A673 (cell line): ENCODE results near the gene DMPK. TPM values are rescaled to one million over a fixed set of nuclear protein-coding genes. Genes with fewer than 3 reads are reported as not detected.

Experiments used
- BruUV-seq: library from RNA; stranded (reverse); fragments of 400-500 nt; replicated peaks from 2 replicates; lab custom pipeline; 2021; lab: Mats Ljungman, UMichigan
- CTCF ChIA-PET: fragments of 300-600 bp; sonication (Branson Sonifier 250); formaldehyde crosslinking; loops from one replicate; lab custom pipeline; 2022; ENCODE audit warnings: antibody characterized with exemption; lab: Charles Lee
- POLR2A ChIA-PET: fragments of 300-600 bp; sonication (Branson Sonifier 250); formaldehyde crosslinking; loops from one replicate; lab custom pipeline; 2022; ENCODE audit warnings: antibody characterized with exemption; ENCODE audit not compliant: low non-redundant PET; lab: Charles Lee
- DNase-seq: peaks from one replicate; pipeline ENCODE4 v3.0.0-alpha.2; 2015; ENCODE audit warnings: low spot score
- H3K27ac ChIP-seq: fragments of 200-600 bp; sonication (generic); 2 replicates; pipeline ENCODE4 v1.5.1; 2016; ENCODE audit warnings: mixed run types, low read depth, mild to moderate bottlenecking, mixed read lengths, antibody characterized with exemption, low read length; ENCODE audit not compliant: poor library complexity, severe bottlenecking
- H3K27me3 ChIP-seq: fragments of 200-600 bp; sonication (generic); replicated peaks from 2 replicates; pipeline ENCODE4 v1.6.1; 2017; ENCODE audit warnings: mixed run types, low read depth, mild to moderate bottlenecking, mixed read lengths, antibody characterized with exemption, low read length; ENCODE audit not compliant: insufficient read depth, poor library complexity
- H3K36me3 ChIP-seq: fragments of 200-600 bp; sonication (generic); 2 replicates; pipeline ENCODE4 v1.6.1; 2016; ENCODE audit warnings: mixed run types, mild to moderate bottlenecking, mixed read lengths, antibody characterized with exemption, low read length; ENCODE audit not compliant: insufficient read depth, poor library complexity, severe bottlenecking
- H3K4me1 ChIP-seq: fragments of 200-600 bp; sonication (generic); 2 replicates; pipeline ENCODE4 v1.6.1; 2017; ENCODE audit warnings: mixed run types, mild to moderate bottlenecking, mixed read lengths, antibody characterized with exemption, low read length; ENCODE audit not compliant: insufficient read depth, poor library complexity, severe bottlenecking
- H3K4me3 ChIP-seq: fragments of 200-600 bp; sonication (generic); 2 replicates; pipeline ENCODE4 v1.5.1; 2016; ENCODE audit warnings: low read depth, mixed run types, mild to moderate bottlenecking, mixed read lengths, low read length; ENCODE audit not compliant: poor library complexity, severe bottlenecking
- H3K9me3 ChIP-seq: fragments of 200-600 bp; sonication (generic); 2 replicates; pipeline ENCODE4 v1.6.1; 2016; ENCODE audit warnings: mixed run types, low read depth, mild to moderate bottlenecking, mixed read lengths, antibody characterized with exemption, low read length; ENCODE audit not compliant: poor library complexity, severe bottlenecking
- EZH2 ChIP-seq: fragments of 200-600 bp; sonication (generic); IDR thresholded peaks from 2 replicates; pipeline ENCODE4 v1.6.1; 2017; ENCODE audit warnings: borderline replicate concordance, low read depth, mild to moderate bottlenecking, mixed read lengths, antibody characterized with exemption, low read length; ENCODE audit not compliant: poor library complexity, severe bottlenecking
- intact Hi-C: fragments of 100-400 bp; cut with micrococcal nuclease; formaldehyde crosslinking; loops from one replicate; pipeline ENCODE4 v1.10.0; 2022; ENCODE audit not compliant: unreplicated experiment
- total RNA-seq: library from RNA; stranded (reverse); gene quantifications from 2 replicates; pipeline ENCODE4 v1.2.3, GENCODE V29; 2021
- TF ChIP-seq, protein P1 (sequence below): fragments of 300-800, 200-600 bp; sonication (generic); conservative IDR thresholded peaks from 2 replicates; pipeline ENCODE4 v1.5.1; 2017; ENCODE audit warnings: low read depth, mild to moderate bottlenecking, antibody characterized with exemption, low read length, moderate library complexity, mixed read lengths

DMPK gene
- total RNA-seq, 1 experiment from 2014 or later, result 82.0 TPM

DNA sequence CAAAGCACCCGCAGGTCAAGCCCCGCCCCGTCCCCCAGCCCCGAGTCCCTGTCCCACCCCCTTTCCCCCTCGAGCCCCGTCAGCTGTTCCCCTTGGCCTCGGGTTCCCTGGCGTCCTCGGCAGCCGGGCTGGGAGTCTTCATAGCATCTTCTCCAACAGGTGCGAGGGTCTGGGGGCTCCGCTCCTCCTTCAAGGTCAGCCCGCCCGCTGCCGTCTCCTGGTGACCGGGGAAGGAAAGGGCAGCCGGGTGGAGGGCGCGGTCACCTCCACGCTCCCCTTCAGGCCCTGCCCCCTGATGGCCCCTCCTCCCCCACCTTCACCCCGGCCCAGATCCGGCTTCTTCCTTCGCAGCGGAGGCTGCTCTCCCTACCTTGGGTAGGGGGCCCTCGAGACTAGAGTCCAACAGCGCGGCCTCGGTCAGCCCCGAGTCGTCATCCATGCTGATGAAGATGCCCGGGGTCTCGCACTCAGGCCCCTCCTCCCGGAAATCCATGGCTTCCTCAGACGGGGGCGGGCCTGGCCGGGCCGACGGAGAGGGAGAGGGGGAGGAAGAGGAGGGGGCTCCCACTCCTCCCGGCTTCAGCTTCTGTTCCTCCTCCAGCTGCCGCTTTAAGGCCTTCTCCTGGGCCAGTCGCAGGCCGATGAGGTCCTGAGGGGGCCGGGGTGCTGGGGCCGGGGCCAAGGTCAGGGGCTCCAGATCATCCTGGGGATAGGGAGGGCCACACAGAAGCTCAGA lies 33.4 kb upstream of the DMPK start:
- no peaks in the 10 kb centered on the region for H3K27me3 ChIP-seq
- no peaks in the 10 kb centered on the region for H3K9me3 ChIP-seq
- H3K27ac ChIP-seq, result no peak overlapping the region
- TF ChIP-seq, protein P1, sequence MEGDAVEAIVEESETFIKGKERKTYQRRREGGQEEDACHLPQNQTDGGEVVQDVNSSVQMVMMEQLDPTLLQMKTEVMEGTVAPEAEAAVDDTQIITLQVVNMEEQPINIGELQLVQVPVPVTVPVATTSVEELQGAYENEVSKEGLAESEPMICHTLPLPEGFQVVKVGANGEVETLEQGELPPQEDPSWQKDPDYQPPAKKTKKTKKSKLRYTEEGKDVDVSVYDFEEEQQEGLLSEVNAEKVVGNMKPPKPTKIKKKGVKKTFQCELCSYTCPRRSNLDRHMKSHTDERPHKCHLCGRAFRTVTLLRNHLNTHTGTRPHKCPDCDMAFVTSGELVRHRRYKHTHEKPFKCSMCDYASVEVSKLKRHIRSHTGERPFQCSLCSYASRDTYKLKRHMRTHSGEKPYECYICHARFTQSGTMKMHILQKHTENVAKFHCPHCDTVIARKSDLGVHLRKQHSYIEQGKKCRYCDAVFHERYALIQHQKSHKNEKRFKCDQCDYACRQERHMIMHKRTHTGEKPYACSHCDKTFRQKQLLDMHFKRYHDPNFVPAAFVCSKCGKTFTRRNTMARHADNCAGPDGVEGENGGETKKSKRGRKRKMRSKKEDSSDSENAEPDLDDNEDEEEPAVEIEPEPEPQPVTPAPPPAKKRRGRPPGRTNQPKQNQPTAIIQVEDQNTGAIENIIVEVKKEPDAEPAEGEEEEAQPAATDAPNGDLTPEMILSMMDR, result no peak
- no peak for TF ChIP-seq EZH2
- DNase-seq, result no peak
- H3K4me3 ChIP-seq, result no peak overlapping the region
- CTCF ChIA-PET, result no interaction called here
- POLR2A ChIA-PET, result no interaction called here
- H3K36me3 ChIP-seq, result peaks cover 4% of the 10 kb centered on the region
- BruUV-seq, result no TSS peak
- intact Hi-C loops, result no loop called here
- H3K4me1 ChIP-seq, result no peaks in the 10 kb centered on the region

DNA sequence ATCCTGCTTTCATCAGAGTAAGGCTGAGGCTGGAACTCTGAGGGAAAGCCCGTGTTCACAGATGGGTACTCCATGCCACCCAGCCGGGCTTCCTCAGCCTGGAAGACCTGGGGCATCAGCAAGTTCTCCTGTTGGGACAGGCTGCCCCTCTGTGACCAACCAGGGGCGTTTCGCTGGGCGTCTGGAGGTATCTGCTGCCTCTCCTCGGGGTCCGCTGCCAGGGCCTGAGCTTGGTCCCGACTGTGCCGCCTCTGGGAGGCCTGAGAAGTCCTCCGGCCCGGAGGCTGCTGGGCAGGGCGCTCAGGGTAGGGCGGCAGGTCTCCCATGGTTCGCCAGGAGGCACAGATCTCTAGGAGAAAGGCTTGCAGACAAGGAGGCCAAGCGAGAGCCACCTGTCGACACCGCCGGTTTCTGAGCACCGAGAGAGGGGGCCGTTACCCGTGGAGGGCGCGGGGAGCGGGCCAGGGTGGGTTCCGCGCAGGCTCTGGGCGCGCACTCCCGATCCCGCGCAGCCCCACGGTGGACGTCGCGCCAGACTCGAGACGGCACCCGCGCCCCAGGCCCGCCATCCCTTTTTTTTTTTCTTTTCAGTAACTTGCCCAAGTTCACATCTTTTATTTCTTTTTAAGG lies 32.7 kb upstream of the DMPK start, which contains the start of gene RSPH6A:
TSS of gene RSPH6A (minus strand) at position 458 of the 630 bp plus-strand sequence. CDS start at position 326, 132 bp downstream.
- Histone ChIP-seq H3K36me3 (peaks cover 2% of the 10 kb centered on the region), H3K27me3 (no peaks in the 10 kb centered on the region), H3K27ac (no peak within 1 kb of the TSS), H3K9me3 (no peaks in the 10 kb centered on the region), H3K4me3 (no peak within 1 kb of the TSS), H3K4me1 (peaks cover 4% of the 10 kb centered on the region)
- POLR2A ChIA-PET, result no interaction called here
- BruUV-seq, result no TSS peak
- no peak for DNase-seq
- TF ChIP-seq, protein P1, result no peak
- TF ChIP-seq EZH2, result no peak
- intact Hi-C loops, result no loop called here
- CTCF ChIA-PET, result interaction anchor here (1.0 kb wide), 1 partner anchor 262 kb away, joined by 3 read pairs; no protein-coding TSS in a partner anchor

DNA sequence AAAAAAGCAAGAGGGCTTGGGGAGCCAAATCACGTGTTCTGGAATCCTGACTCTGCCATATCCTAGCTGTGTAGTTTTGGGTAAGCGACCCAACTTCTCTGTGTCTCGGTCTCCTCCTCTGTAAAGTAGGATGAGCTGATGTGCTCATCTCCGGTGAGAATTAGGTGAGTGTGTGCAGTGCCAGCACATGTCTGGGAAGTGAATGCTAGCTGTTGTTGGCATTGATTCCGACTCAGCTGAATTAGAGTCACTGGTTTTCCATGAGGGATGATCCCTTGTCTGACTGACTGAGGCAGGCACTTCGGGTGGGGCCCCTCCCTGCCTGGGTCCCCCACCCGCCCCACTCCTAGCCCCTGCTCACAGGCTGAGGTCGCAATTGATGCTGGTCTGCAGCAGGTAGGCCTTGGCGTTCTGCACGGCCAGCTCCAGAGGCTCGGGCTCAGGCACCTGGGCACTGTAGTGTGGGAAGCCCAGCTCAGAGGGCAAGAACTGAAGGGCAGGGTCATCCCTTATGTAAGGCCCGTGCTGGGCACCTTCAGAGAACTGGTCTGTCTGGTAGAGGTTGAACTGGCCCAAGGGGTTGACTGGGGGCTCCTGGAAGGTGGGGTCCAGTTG lies 32.0 kb upstream of the DMPK start:
- Histone ChIP-seq H3K9me3 (no peaks in the 10 kb centered on the region), H3K27ac (no peak overlapping the region), H3K27me3 (no peaks in the 10 kb centered on the region), H3K36me3 (no peaks in the 10 kb centered on the region), H3K4me3 (no peak overlapping the region), H3K4me1 (peaks cover 9% of the 10 kb centered on the region)
- TF ChIP-seq EZH2, result no peak
- TF ChIP-seq, protein P1, result no peak
- intact Hi-C loops, result no loop called here
- DNase-seq, result no peak
- CTCF ChIA-PET, result interaction anchor here (0.9 to 1.1 kb wide), 3 partner anchors 10 to 263 kb away, joined by 3 to 4 read pairs (median 4); no protein-coding TSS in a partner anchor
- POLR2A ChIA-PET, result interaction anchor here (0.6 kb wide), 1 partner anchor 19 kb away, joined by 4 read pairs; no protein-coding TSS in a partner anchor
- BruUV-seq, result no TSS peak
